ENCODE data around the gene RASGRF1. TPM values are rescaled to one million over a fixed set of nuclear protein-coding genes. Genes with fewer than 3 reads are reported as not detected.
A peak's percentile ranks its signal among the peaks of the same experiment; 100 is the strongest.
"Not testable (repeated sequence)": the region's sequence is repeated elsewhere in the genome, so short reads cannot be mapped to it uniquely, and the experiment has no call there.

Gene RASGRF1
- total RNA-seq, 1 donor from 2014 or later, result 0.51 TPM

DNA sequence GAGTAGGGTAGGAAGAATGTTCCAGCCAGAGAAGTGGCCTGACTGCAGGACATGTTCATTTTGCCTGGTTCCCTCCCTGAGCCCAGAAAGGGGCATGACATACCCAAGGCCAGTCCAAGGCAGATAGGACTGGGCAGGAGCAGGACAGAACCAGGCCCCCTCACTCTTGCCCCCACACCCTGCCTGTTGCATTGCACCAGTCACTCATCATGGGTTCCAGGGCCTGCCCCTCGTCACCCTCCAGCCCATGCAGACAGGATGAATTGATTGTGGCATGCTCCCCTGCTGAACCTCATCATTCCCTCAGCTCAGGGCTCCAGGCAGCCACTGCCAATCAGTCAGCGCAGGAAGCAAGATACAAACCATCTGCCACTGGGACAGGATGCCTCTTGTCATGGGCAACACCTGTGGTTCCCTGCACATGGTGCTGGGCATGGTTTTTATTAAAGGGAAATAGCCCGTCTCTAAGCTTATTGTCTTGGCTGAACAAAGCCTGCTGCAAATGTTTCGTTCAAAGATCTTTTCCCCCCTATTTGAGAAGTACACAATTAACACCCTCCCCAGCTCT, 48.9 kb downstream of the RASGRF1 start:
- DNase-seq (ENCODE audit: low read depth in 2 of 2), result no peak

DNA sequence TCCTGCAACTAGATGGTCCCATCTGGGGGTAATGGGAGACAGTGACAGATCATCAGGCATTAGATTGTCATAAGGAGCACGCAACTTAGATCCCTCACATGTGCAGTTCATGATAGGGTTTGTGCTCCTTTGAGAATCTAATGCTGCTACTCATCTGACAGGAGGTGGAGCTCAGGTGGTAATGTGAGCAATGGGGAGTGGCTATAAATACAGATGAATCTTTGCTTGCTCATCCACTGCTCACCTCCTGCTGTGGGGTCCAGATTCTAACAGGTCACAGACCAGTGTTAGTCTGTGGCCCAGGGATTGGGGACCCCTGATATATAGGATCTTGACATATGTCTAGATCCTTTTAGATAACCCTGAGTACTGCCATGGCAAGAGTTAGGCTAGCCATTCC, 52.7 kb downstream of the RASGRF1 start:
- DNase-seq (ENCODE audit: low read depth in 2 of 2), result no peak

DNA sequence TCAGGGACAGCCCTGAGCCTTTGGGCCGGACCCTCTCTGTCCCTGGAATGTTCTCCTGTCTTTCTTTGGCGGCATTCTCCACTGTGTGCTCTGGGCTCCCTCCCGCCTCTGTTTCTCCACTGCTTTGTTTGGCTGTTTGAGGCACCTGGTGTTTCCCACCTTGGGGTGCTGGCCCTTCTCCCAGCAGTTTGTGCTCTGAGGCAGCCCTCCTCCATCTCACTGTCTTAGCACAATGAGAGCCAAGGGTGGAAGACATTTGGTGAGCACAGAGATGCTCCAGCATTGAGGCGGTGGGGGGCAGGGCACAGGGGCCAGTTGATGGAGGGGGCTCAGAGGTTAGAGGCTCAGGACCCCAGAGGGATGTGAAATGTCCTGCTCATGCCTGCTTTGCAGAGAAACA, 54.3 kb downstream of the RASGRF1 start:
- no peak for DNase-seq (ENCODE audit: low read depth in 2 of 2)

DNA sequence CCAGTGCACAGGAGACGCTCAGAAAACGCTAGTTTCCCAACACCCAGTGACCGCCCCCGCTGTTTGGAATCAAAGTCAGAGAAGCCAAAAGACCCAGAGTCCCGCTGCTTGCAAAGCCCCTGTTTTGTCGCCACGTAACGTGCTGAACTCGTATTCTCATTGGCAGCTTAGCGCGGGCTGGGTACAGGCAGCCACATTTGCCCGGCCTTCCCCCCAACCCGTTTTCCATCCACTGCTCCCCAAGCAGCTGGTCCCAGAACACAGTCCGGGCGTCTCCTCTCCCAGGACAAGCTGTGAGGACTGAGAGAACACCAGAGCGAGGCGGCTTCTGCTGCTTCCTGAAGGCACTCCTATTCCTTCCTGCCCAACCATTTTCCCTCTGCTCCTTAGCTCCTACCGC, 54.8 kb downstream of the RASGRF1 start:
- no peak for DNase-seq (ENCODE audit: low read depth in 2 of 2)

DNA sequence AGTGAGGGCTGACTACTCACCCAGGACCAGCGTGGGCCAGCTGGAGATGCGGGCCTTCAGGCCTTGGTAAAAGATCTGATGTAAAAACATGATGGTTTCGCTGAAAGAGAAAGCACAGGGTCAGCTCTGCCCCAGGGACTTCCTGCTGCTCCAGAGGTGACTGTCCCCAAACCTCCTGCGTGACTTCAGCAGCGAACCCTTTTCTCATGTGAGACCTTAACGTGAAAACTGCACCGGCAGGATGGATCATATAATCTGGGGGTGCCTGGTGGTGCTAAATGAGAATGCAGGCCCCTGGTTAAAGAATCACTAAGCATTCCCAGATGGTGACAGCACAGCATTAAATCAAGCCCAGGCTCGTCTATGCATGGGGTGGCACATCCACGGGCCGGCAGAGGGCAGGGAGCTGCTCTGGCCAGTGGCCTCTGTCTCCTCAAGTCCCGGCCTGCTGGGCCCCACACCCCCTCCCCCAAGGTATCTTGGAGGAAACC, 55.4 kb downstream of the RASGRF1 start:
- no peak for DNase-seq (ENCODE audit: low read depth in 2 of 2)

DNA sequence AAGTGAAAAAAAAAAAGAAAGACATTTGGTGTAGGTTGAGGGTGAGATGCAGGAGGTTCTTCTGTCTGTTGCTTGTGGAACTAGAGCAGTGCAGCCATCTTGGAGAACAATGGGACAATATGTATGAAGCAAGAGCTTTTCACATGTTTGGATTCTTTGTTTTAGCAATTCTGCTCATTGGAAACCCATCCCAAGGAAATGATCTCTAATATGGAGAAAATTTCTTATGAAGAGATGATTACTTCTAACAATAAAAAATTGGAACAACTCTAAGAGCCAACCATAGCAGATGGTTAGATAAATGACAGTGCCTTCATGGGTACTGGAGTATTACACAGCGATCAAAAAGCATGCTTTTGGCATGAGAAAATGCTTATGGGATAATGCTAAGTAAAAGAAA, 56.3 kb downstream of the RASGRF1 start:
- DNase-seq (ENCODE audit: low read depth in 2 of 2), result no peak

DNA sequence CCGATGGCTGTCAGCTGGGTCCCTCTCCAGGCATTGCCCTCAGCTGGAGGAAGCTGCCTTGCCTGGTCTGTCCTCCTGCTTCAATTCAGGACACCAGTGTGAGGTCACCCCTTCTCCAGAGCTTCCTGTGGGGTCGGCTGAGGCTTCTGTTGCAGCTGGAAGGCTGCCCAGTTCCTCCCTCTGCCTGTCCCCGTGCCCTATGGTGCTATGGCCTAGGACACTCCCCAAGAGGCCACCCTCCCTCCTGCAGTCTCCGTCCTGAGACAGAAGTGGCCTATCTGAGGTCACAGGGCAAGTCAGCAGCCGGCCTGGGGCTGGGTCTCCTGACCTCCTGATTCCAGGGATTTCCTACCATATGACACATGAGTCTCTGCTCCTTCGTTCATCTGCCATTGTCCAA, 57.9 kb downstream of the RASGRF1 start:
- DNase-seq (ENCODE audit: low read depth in 2 of 2), result no peak

DNA sequence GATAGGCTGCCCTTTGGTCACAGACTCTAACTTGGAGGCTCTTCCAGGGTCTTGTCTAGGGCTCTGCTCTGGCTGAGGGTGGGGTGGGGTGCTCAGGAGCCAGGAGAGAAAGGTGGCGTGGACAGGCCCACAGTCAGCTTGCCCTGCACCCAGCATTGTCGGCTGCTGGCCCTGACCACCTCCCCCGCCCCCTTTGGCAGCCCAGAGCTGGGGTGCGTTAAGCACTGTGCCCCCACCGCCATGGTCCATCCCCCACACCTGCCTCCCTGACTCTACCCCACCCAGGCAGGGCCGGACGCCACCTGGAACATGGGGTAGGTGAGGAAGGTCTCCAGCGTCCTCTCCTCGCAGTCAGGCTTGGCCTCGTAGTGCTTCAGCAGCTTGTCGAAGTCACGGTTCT, 58.8 kb downstream of the RASGRF1 start:
- no peak for DNase-seq (ENCODE audit: low read depth in 2 of 2)

DNA sequence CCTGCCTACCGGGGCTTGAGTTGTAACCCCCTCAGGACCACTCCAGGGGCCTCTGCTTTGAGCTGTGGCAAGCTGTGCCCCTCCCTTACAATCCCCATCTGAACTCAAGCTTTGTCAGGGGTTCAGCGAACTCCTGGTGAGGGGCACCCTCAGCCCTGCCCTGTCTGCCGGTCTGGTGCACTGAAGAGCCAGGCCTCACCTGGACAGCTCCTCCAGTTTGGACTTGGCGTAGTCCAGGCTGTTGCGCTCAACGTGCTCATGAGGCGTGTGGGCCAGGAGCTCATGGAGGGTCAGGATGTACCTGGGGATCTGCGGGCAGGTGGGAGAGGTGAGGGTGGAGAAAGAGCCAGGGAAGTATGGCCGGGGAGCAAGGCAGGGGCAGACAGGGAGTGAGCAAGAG, 59.4 kb downstream of the RASGRF1 start:
- DNase-seq (ENCODE audit: low read depth in 2 of 2), result no peak

DNA sequence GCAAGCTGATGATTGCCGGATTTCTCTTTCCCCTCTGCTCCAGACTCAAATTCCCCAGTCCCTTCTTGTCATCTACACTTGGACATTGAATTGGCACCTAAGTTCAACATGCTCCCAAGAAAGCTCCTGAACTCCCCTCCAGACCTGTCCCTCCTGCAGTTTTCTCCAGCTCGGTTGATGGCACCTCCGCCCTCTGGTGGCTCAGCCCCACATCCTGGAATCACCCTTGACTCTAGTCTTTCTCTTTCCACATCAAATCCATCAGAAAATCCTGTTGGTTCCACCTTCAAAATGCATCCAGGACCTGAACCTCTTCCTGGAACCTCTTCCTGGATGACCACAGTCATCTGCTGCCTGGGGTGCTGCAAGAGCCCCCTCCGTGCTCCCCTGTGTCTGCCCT, 60.1 kb downstream of the RASGRF1 start:
- DNase-seq (ENCODE audit: low read depth in 2 of 2), result no peak

DNA sequence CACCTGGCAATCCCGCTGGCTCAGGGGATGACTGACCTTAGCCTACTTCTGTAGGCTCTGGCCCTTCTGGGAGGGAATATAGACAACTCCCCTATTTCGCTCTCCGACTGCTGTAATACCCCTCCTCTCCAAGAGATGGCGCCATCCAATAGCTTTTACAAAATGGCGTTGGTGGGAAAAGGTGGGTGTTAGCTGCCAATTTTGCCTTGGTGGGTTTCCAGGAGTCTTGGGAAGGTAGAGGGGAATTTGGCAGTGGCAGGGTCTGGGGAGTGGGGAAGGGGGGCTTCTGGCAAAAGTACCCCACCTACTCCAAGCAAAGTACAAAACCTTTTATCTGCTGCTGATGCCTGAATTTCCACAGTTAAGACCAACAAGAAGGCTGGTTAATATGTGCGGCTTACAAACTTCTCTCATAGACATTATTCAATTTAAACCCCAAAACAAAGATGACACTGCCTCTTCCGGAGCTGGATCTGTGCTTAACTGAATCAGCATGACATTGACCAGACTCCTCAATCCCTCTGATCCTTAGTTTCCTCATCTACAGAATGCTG, 62.1 kb downstream of the RASGRF1 start:
- peak; percentile 18 to 47 for DNase-seq (ENCODE audit: low read depth in 2 of 2)

DNA sequence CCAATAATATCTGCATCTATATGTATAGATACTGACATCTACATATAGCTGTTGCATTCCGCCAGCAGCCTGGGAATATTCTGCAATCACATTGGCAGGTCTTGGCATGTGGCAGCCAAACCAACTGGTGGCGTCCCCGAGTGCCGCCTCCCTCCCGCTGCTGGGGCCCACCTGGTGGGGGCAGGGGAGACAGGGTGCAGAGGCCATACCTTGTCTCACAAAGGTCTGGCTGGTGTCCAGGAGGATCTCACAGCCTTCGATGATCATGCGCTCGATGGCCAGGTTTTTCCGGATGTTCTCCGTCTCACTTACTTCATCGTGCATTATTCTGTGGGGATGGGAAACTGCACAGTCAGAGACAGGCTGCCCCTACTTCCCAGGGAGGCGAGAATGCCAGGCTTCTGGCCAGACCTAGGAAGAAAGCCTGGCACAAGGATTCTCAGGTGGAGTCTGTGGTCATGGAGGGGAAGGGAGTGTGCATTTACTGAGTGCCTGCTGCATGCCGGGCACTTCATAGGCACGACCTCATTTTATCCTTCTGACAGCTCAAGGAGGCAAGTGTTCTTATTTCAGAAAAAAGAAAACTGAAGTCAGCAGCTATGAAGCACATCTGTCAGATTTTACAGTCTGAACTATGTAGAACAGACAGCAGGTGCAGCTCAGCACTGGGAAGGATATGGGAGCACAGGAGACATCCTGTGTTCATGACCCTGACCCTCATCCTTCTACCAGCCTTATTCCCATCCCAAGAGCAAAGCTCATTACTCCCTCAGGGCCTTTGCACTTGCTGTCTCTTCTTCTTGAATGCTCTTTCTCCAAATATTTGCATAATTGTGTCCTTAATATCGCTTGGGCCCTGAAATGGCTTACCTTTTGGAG, 62.8 kb downstream of the RASGRF1 start:
- no peak for DNase-seq (ENCODE audit: low read depth in 2 of 2)

DNA sequence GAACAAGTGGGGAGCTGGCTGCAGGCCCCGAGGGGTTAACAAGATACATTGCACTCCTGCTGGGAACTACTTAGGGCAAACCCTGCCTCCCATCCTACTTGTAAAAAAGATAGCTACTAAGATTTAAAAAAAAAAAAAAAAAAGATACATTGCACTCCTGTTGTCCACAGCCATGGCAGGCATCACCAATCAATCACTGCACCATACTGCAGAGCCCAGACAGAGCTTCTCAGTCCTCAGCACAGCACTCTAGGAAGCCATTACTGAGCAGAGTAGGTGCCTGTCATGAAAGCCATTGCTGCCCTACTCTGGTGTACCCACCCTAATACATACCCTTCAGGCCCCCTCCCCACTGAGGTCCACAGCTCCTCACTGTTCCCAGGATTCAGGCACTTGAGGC, 64.8 kb downstream of the RASGRF1 start:
- no peak for DNase-seq (ENCODE audit: low read depth in 2 of 2)

DNA sequence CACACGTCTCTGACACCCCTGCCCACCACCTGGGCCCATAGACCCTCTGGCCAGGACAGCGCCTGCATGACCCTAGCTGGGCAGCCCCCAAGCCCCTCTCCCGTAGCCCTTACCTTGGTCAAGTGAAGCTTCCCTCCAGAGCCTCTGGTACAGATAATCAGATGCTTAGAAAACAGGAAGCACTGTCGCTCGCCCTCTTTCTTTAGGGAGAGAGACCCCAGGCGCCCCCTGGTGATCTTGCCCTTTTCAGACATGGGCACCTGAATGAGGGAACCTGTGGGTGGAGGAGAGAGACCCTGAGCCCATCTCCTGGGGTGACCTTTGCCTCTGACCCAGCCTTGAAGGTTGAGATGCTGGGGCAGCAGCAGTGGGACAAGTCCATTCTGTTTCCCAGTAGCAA, 65.4 kb downstream of the RASGRF1 start:
- no peak for DNase-seq (ENCODE audit: low read depth in 2 of 2)

DNA sequence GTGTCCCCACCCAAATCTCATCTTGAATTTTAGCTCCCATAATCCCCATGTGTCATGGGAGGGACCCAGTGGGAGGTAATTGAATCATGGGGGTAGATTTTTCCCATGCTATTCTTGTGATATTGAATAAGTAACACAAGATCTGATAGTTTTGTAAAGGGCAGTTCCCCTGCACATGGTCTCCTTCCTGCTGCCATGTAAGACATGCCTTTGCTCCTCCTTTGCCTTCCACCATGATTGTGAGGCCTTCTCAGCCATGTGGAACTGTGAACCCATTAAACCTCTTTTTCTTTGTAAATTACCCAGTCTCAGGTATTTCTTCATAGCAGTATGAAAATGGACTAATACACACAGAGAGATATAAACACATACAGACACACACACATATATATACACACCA, 66.1 kb downstream of the RASGRF1 start:
- DNase-seq (ENCODE audit: low read depth in 2 of 2), result not testable (repeated sequence)

DNA sequence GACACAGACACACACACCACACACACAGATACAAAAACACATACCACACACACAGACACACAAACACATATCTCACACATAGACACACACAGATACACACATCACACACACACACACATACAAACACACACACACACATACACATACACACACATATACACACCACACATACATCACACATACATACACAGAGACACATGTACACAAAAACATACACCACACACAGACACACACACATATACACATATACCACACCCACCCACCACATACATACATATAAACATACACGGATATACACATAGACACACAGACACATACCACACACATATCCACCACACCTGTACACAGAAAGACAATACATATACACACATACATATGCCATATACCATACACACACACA, 66.7 kb downstream of the RASGRF1 start:
- DNase-seq (ENCODE audit: low read depth in 2 of 2), result no peak

DNA sequence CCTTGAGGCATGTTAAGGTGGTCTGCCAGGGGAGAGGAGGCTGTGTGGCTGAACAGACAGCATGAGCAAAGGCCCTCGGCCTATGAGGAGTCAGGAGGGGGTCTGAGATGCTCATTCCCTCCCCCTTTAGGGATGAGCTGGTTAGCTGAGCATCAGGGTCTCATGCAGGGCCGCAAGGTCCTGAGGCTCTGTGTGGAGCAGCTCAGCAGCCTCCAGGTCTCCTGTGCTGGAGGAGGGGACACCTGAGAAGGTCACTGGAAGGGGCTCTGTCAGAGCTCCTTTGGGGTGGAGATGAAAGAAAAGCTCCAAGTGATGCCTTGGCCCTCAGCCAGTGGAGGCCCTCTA, 67.1 kb downstream of the RASGRF1 start:
- no peak for DNase-seq (ENCODE audit: low read depth in 2 of 2)

DNA sequence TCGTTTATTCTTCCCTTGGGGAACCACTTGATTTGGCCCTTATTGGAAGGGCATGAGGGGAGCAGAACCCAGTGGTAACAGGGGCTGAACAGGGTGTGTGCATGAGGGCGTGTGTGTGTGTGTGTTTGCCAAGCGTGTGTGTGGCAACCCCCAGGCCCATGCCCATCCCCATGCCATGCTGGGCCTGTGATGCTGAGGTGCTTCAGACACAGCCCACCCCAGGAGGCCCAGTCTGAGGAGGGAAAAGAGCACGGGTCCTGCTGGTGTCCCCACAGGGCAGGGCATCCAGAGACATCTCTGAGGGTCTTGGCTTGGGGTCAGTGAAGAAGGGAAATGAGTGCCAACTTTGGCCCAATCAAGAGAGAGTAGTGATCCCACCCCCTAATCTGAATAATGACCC, 71.6 kb downstream of the RASGRF1 start:
- DNase-seq (ENCODE audit: low read depth in 2 of 2), result no peak

DNA sequence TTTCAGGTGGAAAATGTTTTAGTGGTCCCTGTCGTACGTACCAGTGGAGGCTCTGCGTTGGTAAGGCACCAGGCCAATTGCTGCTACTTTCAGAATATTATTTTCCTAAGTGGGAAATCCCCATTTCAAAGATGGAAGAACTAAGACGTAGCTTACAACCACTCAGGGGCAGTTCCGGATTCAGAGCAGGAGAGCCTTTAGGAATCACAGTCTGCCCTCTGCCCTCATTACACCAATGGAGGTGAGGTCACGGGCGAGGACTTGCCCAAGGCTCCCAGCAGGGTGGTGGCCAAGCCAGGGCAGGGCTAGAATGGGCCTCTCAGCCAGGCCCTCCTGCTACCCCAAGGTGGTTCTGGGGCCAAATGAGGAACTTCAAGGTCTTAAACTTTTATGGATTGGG, 72.6 kb downstream of the RASGRF1 start:
- DNase-seq (ENCODE audit: low read depth in 2 of 2), result no peak

DNA sequence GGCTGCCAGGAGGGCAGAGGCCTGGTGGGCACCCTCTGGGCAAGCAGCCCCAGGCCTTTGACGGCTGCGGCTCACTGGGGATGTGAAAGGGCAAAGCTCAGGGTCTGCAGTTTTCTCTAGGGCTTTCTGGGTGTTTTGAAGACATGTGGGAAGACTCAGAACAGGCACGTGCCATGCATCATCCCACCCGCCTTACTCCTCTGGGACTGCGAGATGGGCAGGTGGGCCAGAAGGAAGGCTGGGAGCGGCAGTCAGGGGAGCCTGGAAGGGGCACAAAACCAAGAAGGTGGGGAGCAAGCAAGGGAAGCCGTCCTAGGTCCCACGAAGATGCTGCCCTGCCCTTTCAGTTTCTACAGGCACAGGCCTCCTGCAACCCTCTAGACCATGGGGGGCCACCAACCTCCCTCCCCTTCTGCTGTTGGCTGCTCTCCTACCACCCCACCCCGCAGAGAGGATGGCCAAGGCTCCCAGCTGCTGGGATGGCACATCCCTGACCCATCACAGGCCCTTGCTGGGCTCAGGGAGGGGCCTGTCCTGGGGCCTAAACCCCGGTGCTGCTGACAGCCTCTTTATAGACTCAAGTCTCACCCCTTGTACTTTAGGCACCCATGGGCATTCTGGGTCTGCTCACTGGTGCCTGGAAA, 73.9 kb downstream of the RASGRF1 start:
- DNase-seq (ENCODE audit: low read depth in 2 of 2), result no peak

DNA sequence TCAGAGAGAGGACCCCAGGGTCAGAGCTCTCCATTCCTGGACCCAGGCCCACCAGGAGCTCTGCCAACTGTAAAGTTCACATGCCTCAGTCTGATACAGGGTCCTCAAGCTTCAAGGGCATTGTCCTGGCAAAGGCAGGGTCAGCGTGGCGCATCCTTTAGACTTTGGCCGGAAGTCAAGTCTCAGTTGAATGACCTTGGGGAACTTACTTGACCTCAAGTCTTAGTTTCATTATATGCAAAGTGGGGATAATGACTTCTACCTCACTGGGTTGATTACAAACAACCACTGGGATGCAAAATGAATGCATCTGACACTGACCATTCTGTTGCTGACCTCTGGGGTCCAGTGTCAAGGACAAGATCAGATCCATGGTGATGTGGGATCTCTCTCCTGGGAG, 75.2 kb downstream of the RASGRF1 start:
- no peak for DNase-seq (ENCODE audit: low read depth in 2 of 2)

DNA sequence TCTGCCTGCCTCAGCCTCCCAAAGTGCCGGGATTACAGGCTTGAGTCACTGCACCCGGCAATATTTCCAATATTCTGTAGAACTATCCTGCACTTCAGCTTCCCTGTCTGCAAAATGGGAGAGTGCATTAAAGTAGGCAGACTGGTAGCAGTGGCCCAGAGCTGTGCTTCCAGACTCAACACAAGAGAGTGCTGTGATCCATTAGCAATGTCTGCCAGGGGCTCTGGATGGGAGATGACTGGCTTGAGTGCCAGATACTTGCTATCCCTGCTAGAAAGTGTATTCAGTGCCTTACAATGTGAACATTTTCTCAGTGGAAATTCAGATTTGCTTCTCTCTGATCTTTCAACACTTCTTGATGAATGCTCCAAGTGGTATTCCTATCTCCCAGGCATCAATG, 80.3 kb downstream of the RASGRF1 start:
- DNase-seq (ENCODE audit: low read depth in 2 of 2), result no peak

DNA sequence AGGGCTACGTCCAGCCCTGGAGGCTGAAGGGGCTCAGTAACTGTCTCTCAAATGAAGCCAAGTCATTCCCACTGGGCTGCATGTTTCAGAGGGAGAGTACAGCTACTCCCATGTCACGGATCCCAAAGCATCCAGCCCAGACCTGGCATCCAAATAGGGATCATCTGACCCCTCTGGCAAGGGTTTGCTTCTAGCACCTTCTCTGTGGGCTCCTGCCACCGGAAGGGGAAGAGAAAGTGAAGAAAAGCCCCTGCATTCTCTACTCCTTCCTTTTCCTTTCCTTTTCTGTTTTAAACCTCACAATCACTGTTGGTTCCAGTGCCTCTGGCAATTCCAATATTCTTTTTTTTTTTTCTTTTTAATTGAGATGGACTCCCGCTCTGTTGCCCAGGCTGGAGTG, 81.2 kb downstream of the RASGRF1 start:
- DNase-seq (ENCODE audit: low read depth in 2 of 2), result no peak

Data from dermis microvascular lymphatic vessel endothelial cell (primary cell).